ENCODE data around the gene FASTKD2. TPM values are rescaled to one million over a fixed set of nuclear protein-coding genes. Genes with fewer than 3 reads are reported as not detected.

The FASTKD2 gene
- total and polyA plus RNA-seq, 12 donors, result 8.4 to 63.8 (median 27.8) TPM

DNA sequence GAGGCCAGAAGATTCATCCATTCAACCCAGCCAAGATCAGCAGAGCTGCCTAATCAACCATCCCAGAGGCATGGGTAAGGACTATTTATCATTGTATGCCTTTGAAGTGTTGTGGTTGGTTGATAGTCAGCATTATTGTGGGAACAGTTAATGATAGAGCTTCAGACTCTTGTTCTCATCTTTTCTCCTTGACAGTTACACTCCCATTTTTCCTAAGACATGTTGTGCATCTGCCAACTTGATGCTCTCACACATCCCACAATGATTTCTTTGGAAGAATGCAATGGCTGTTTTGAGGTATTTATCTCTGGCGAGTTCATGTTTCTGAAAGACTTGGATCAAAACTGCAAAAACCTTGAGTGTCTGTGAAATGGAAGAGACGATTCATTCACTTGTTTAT lies 55.4 kb downstream of the FASTKD2 start:
- Histone ChIP-seq H3K36me3 (replicated peaks in 1 of 2) (no peaks in the 10 kb centered on the region), H3K4me1 (replicated peaks in 1 of 2) (no peaks in the 10 kb centered on the region), H3K27me3 (no peaks in the 10 kb centered on the region), H3K4me3 (no peak overlapping the region), H3K27ac (no peak overlapping the region), H3K9me3 (replicated peaks in 1 of 3) (no peaks in the 10 kb centered on the region)
- intact Hi-C loops (cut with DNase I), result no loop called here
- no peak for DNase-seq
- TF ChIP-seq POLR2A (IDR thresholded peaks at IDR 0.05), result no peak
- TF ChIP-seq, protein P1, sequence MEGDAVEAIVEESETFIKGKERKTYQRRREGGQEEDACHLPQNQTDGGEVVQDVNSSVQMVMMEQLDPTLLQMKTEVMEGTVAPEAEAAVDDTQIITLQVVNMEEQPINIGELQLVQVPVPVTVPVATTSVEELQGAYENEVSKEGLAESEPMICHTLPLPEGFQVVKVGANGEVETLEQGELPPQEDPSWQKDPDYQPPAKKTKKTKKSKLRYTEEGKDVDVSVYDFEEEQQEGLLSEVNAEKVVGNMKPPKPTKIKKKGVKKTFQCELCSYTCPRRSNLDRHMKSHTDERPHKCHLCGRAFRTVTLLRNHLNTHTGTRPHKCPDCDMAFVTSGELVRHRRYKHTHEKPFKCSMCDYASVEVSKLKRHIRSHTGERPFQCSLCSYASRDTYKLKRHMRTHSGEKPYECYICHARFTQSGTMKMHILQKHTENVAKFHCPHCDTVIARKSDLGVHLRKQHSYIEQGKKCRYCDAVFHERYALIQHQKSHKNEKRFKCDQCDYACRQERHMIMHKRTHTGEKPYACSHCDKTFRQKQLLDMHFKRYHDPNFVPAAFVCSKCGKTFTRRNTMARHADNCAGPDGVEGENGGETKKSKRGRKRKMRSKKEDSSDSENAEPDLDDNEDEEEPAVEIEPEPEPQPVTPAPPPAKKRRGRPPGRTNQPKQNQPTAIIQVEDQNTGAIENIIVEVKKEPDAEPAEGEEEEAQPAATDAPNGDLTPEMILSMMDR (IDR thresholded peaks at IDR 0.05), result no peak
- WGBS, 4 donors, result 47 to 55% (median 52%) methylated on average over 2 of the region's 2 CpGs

DNA sequence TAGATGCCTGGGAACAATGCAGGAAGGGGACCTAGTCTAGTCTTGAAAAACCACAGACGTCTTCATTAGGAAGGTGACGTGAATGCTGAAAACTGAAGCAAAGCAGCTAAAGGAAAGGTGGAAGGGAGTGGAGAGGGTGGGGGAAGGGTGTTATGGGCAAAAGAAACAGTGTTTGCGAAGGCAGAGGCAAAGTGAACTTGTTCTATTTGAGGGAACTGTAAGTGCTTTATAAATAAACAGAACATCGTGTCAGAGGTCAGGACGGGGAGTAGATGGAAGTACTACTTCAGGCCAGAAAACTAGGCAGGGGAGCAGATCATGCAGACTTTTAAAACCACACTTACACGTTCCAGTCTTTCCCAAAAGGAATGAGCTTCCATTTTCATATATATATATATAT lies 57.8 kb downstream of the FASTKD2 start:
- WGBS, 4 donors, result 71 to 76% (median 74%) methylated on average over 6 of the region's 6 CpGs
- DNase-seq, result peak in 1 of 7 donors; percentile 14
- Histone ChIP-seq H3K4me1 (replicated peaks in 1 of 2) (no peaks in the 10 kb centered on the region), H3K9me3 (replicated peaks in 1 of 3) (no peaks in the 10 kb centered on the region), H3K4me3 (no peak overlapping the region), H3K36me3 (replicated peaks in 1 of 2) (no peaks in the 10 kb centered on the region), H3K27me3 (no peaks in the 10 kb centered on the region), H3K27ac (no peak overlapping the region)
- TF ChIP-seq, protein P1 (IDR thresholded peaks at IDR 0.05), result no peak
- no peak for TF ChIP-seq POLR2A (IDR thresholded peaks at IDR 0.05)
- intact Hi-C loops (cut with DNase I), result no loop called here

DNA sequence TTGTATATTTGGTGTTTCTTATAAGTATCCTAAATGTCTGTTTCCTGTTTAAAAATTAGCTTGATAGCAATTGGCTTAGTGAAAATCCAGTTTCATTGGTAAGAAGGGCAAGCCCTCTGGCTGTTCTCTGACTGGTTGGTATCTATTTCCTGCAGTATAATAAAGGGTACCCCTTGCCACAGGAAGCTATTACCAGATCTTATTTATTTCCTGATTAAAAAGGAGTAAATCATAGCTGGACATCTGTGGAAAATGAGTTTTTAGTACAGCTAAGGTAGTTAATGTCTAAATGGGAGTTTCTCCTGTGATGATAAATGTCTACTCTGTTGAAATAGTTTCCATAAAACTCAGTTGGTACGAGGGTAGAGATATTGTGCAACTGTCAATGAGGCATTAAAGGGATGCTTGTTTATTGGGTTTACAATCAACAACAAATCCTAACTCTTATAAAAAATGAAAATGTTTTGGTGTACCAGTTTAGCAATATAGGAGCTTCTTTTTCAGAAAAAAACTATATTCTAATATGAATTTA lies 58.7 kb downstream of the FASTKD2 start:
- H3K36me3 ChIP-seq (replicated peaks in 1 of 2), result no peaks in the 10 kb centered on the region
- TF ChIP-seq, protein P1 (IDR thresholded peaks at IDR 0.05), result no peak
- TF ChIP-seq POLR2A (IDR thresholded peaks at IDR 0.05), result no peak
- 29 to 48% (median 41%) methylated on average over 1 of the region's 1 CpG for WGBS, 4 donors
- no peak for DNase-seq
- H3K4me3 ChIP-seq, result no peak overlapping the region
- intact Hi-C loops (cut with DNase I), result no loop called here
- no peaks in the 10 kb centered on the region for H3K4me1 ChIP-seq (replicated peaks in 1 of 2)
- no peaks in the 10 kb centered on the region for H3K9me3 ChIP-seq (replicated peaks in 1 of 3)
- no peaks in the 10 kb centered on the region for H3K27me3 ChIP-seq
- no peak overlapping the region for H3K27ac ChIP-seq

DNA sequence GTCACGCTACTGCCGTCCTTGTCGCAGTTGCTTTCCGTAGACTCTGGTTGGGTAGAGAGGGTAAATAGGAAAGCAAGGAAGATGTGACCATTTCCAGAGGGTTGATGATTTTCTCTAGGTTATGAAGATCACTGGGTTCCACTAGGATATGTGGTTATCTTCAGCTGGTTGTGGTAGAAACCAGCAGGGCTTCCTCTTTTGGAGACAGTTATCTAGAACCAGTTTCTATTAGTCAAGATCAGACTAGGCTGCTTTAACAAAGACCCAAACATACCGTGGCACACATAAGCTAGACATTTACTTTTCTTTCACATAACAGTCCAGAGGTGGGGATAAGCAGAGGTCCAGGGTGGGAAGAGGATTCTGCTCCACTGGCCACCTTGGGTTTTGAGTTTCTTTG lies 59.6 kb downstream of the FASTKD2 start:
- Histone ChIP-seq H3K4me3 (no peak overlapping the region), H3K4me1 (replicated peaks in 1 of 2) (no peaks in the 10 kb centered on the region), H3K27me3 (no peaks in the 10 kb centered on the region), H3K27ac (no peak overlapping the region), H3K36me3 (replicated peaks in 1 of 2) (no peaks in the 10 kb centered on the region), H3K9me3 (replicated peaks in 1 of 3) (no peaks in the 10 kb centered on the region)
- no peak for DNase-seq
- WGBS, 4 donors, result 91 to 95% (median 94%) methylated on average over 5 of the region's 5 CpGs
- intact Hi-C loops (cut with DNase I), result no loop called here
- TF ChIP-seq POLR2A (IDR thresholded peaks at IDR 0.05), result no peak
- TF ChIP-seq, protein P1 (IDR thresholded peaks at IDR 0.05), result no peak
